Measurements from ENCODE around the gene SESN1. TPM values are rescaled to one million over a fixed set of nuclear protein-coding genes. Genes with fewer than 3 reads are reported as not detected.

Gene SESN1
- total RNA-seq, 1 donor from 2014 or later, result 27.1 TPM

- H3K27me3 Mint-ChIP-seq (ENCODE audit: unreplicated experiment), result no peaks in the 10 kb centered on the region
- DNase-seq, result no peak
- H3K9me3 Mint-ChIP-seq (ENCODE audit: unreplicated experiment), result no peaks in the 10 kb centered on the region
- H3K4me1 Mint-ChIP-seq (ENCODE audit: low read depth, unreplicated experiment), result peaks cover 2% of the 10 kb centered on the region
- no peak overlapping the region for H3K4me3 Mint-ChIP-seq (ENCODE audit: unreplicated experiment)
- no peaks in the 10 kb centered on the region for H3K36me3 Mint-ChIP-seq (ENCODE audit: unreplicated experiment)
- H3K27ac Mint-ChIP-seq (ENCODE audit: unreplicated experiment), result no peak overlapping the region
- no peak for TF ChIP-seq CTCF (IDR thresholded peaks at IDR 0.05; ENCODE audit: partially characterized antibody, unreplicated experiment)
Observed at GRCh38 chr6:109036574-109037294, 57.9 kb downstream of the SESN1 start.

- no peaks in the 10 kb centered on the region for H3K27me3 Mint-ChIP-seq (ENCODE audit: unreplicated experiment)
- no peaks in the 10 kb centered on the region for H3K36me3 Mint-ChIP-seq (ENCODE audit: unreplicated experiment)
- H3K4me1 Mint-ChIP-seq (ENCODE audit: low read depth, unreplicated experiment), result peaks cover 2% of the 10 kb centered on the region
- no peak overlapping the region for H3K4me3 Mint-ChIP-seq (ENCODE audit: unreplicated experiment)
- DNase-seq, result no peak
- H3K9me3 Mint-ChIP-seq (ENCODE audit: unreplicated experiment), result peaks cover 2% of the 10 kb centered on the region
- no peak for TF ChIP-seq CTCF (IDR thresholded peaks at IDR 0.05; ENCODE audit: partially characterized antibody, unreplicated experiment)
- H3K27ac Mint-ChIP-seq (ENCODE audit: unreplicated experiment), result no peak overlapping the region
Observed at GRCh38 chr6:109034526-109034925, 60.1 kb downstream of the SESN1 start.

- no peaks in the 10 kb centered on the region for H3K27me3 Mint-ChIP-seq (ENCODE audit: unreplicated experiment)
- H3K4me1 Mint-ChIP-seq (ENCODE audit: low read depth, unreplicated experiment), result peaks cover 2% of the 10 kb centered on the region
- no peak for TF ChIP-seq CTCF (IDR thresholded peaks at IDR 0.05; ENCODE audit: partially characterized antibody, unreplicated experiment)
- peaks cover 2% of the 10 kb centered on the region for H3K9me3 Mint-ChIP-seq (ENCODE audit: unreplicated experiment)
- no peak for DNase-seq
- no peaks in the 10 kb centered on the region for H3K36me3 Mint-ChIP-seq (ENCODE audit: unreplicated experiment)
- H3K27ac Mint-ChIP-seq (ENCODE audit: unreplicated experiment), result no peak overlapping the region
- H3K4me3 Mint-ChIP-seq (ENCODE audit: unreplicated experiment), result no peak overlapping the region
Observed at GRCh38 chr6:109033655-109034054, 61.0 kb downstream of the SESN1 start.

- Mint-ChIP-seq H3K27ac (ENCODE audit: unreplicated experiment) (no peak overlapping the region), H3K36me3 (ENCODE audit: unreplicated experiment) (no peaks in the 10 kb centered on the region), H3K4me1 (ENCODE audit: low read depth, unreplicated experiment) (peaks cover 2% of the 10 kb centered on the region), H3K9me3 (ENCODE audit: unreplicated experiment) (peaks cover 2% of the 10 kb centered on the region), H3K27me3 (ENCODE audit: unreplicated experiment) (no peaks in the 10 kb centered on the region), H3K4me3 (ENCODE audit: unreplicated experiment) (no peak overlapping the region)
- DNase-seq, result no peak
- TF ChIP-seq CTCF (IDR thresholded peaks at IDR 0.05; ENCODE audit: partially characterized antibody, unreplicated experiment), result no peak
Observed at GRCh38 chr6:109031416-109031815, 63.2 kb downstream of the SESN1 start.

- no peak overlapping the region for H3K4me3 Mint-ChIP-seq (ENCODE audit: unreplicated experiment)
- no peak for DNase-seq
- H3K36me3 Mint-ChIP-seq (ENCODE audit: unreplicated experiment), result no peaks in the 10 kb centered on the region
- H3K4me1 Mint-ChIP-seq (ENCODE audit: low read depth, unreplicated experiment), result no peaks in the 10 kb centered on the region
- no peak overlapping the region for H3K27ac Mint-ChIP-seq (ENCODE audit: unreplicated experiment)
- H3K9me3 Mint-ChIP-seq (ENCODE audit: unreplicated experiment), result peaks cover 2% of the 10 kb centered on the region
- H3K27me3 Mint-ChIP-seq (ENCODE audit: unreplicated experiment), result no peaks in the 10 kb centered on the region
- TF ChIP-seq CTCF (IDR thresholded peaks at IDR 0.05; ENCODE audit: partially characterized antibody, unreplicated experiment), result no peak
Observed at GRCh38 chr6:109029313-109029712, 65.3 kb downstream of the SESN1 start.
